ENCODE results near the gene PTPRC. TPM values are rescaled to one million over a fixed set of nuclear protein-coding genes. Genes with fewer than 3 reads are reported as not detected.
A peak's percentile ranks its signal among the peaks of the same experiment; 100 is the strongest.

PTPRC gene
- total RNA-seq, 2 experiments from 2014 or later, result 177 to 241 TPM

DNA sequence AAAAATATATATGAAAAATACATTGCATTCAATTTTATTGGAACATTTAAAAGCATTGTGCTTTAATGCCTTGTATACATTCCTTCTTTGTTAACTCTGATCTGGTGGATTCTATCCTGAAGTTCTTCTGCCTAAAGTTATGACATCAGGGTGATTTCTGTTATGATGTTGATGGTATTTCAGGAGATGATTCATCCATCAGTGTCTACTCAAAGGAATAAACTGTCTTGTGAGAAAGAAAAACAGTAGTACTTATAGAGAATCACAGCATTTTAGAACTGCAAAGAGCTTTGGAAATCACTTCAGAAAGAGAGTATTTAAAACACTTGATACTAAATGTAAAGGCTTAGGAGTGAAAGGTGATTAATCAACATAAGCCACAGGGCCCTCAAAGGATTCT is 155.7 kb downstream of the PTPRC start:
- Histone ChIP-seq H3K4me2 (ENCODE audit: low read length) (no peak overlapping the region), H3K27ac (ENCODE audit: low read depth, low read length, poor library complexity, severe bottlenecking) (no peak overlapping the region), H4K20me1 (ENCODE audit: insufficient read depth, low read length) (no peaks in the 10 kb centered on the region), H3K9me3 (ENCODE audit: low read length) (no peaks in the 10 kb centered on the region), H3K36me3 (ENCODE audit: insufficient read depth, low read length) (no peaks in the 10 kb centered on the region), H2AFZ (ENCODE audit: low read length) (no peak overlapping the region), H3K79me2 (ENCODE audit: insufficient read depth, low read depth, low read length) (no peaks in the 10 kb centered on the region), H3K4me1 (ENCODE audit: insufficient read depth, low read length, poor library complexity, severe bottlenecking) (no peaks in the 10 kb centered on the region), H3K4me3 (ENCODE audit: low read depth, low read length, poor library complexity, severe bottlenecking) (no peak overlapping the region), H3K9me2 (ENCODE audit: insufficient read depth, low read length) (no peaks in the 10 kb centered on the region)
- no peak for DNase-seq (ENCODE audit: low spot score)
- ChIA-PET CTCF (ENCODE audit: unreplicated experiment) (no interaction called here), POLR2A (interaction anchor here (0.6 kb wide), 3 partner anchors 217 to 606 kb away, joined by 3 to 4 read pairs (median 3); no protein-coding TSS in a partner anchor)
- intact Hi-C loops (cut with micrococcal nuclease; ENCODE audit: unreplicated experiment), result no loop called here
- no TSS peak for BruUV-seq (replicated peaks)
- TF ChIP-seq, protein P1, sequence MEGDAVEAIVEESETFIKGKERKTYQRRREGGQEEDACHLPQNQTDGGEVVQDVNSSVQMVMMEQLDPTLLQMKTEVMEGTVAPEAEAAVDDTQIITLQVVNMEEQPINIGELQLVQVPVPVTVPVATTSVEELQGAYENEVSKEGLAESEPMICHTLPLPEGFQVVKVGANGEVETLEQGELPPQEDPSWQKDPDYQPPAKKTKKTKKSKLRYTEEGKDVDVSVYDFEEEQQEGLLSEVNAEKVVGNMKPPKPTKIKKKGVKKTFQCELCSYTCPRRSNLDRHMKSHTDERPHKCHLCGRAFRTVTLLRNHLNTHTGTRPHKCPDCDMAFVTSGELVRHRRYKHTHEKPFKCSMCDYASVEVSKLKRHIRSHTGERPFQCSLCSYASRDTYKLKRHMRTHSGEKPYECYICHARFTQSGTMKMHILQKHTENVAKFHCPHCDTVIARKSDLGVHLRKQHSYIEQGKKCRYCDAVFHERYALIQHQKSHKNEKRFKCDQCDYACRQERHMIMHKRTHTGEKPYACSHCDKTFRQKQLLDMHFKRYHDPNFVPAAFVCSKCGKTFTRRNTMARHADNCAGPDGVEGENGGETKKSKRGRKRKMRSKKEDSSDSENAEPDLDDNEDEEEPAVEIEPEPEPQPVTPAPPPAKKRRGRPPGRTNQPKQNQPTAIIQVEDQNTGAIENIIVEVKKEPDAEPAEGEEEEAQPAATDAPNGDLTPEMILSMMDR (conservative IDR thresholded peaks at IDR 0.05; ENCODE audit: low read length), result no peak
- TF ChIP-seq EZH2phosphoT487 (IDR thresholded peaks at IDR 0.05; ENCODE audit: borderline replicate concordance, low read depth, low read length), result no peak

DNA sequence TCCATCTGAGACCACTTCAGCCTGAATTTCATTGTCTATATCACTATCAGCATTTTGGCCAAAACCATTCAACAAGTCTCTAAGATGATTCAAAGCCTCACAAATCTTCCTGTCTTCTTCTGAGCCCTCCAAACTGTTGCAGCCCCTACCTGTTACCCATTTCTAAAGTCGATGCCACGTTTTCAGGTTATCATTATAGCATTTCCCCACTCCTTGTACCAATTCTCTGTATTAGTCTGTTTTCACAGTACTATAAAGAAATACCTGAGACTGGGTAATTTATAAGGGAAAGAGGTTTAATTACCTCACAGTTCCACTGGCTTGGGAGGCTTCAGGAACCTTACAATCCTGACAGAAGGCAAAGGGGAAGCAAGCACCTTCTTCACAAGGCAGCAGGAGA is 158.8 kb downstream of the PTPRC start:
- H3K4me1 ChIP-seq (ENCODE audit: insufficient read depth, low read length, poor library complexity, severe bottlenecking), result no peaks in the 10 kb centered on the region
- no peak overlapping the region for H3K27ac ChIP-seq (ENCODE audit: low read depth, low read length, poor library complexity, severe bottlenecking)
- H3K79me2 ChIP-seq (ENCODE audit: insufficient read depth, low read depth, low read length), result no peaks in the 10 kb centered on the region
- H2AFZ ChIP-seq (ENCODE audit: low read length), result no peak overlapping the region
- no peak overlapping the region for H3K4me2 ChIP-seq (ENCODE audit: low read length)
- ChIA-PET POLR2A (interaction anchor here (0.7 kb wide), 1 partner anchor 14 kb away, joined by 3 read pairs; no protein-coding TSS in a partner anchor), CTCF (ENCODE audit: unreplicated experiment) (no interaction called here)
- intact Hi-C loops (cut with micrococcal nuclease; ENCODE audit: unreplicated experiment), result no loop called here
- BruUV-seq (replicated peaks), result no TSS peak
- TF ChIP-seq, protein P1 (conservative IDR thresholded peaks at IDR 0.05; ENCODE audit: low read length), result no peak
- TF ChIP-seq EZH2phosphoT487 (IDR thresholded peaks at IDR 0.05; ENCODE audit: borderline replicate concordance, low read depth, low read length), result no peak
- H3K9me2 ChIP-seq (ENCODE audit: insufficient read depth, low read length), result no peaks in the 10 kb centered on the region
- no peaks in the 10 kb centered on the region for H4K20me1 ChIP-seq (ENCODE audit: insufficient read depth, low read length)
- H3K9me3 ChIP-seq (ENCODE audit: low read length), result no peaks in the 10 kb centered on the region
- H3K36me3 ChIP-seq (ENCODE audit: insufficient read depth, low read length), result no peaks in the 10 kb centered on the region
- no peak for DNase-seq (ENCODE audit: low spot score)
- H3K4me3 ChIP-seq (ENCODE audit: low read depth, low read length, poor library complexity, severe bottlenecking), result no peak overlapping the region

- no TSS peak for BruUV-seq (replicated peaks)
- POLR2A ChIA-PET, result interaction anchor here (0.6 to 0.9 kb wide), 6 partner anchors 10 to 508 kb away, joined by 3 to 5 read pairs (median 4); no protein-coding TSS in a partner anchor
- CTCF ChIA-PET (ENCODE audit: unreplicated experiment), result no interaction called here
These were observed 160.1 kb downstream of the PTPRC start for GRCh38 chr1:198798923-198799386.

More at GRCh38 chr1:198798923-198799386, 160.1 kb downstream of the PTPRC start:
- intact Hi-C loops (cut with micrococcal nuclease; ENCODE audit: unreplicated experiment), result no loop called here
- Histone ChIP-seq H2AFZ (ENCODE audit: low read length) (no peak overlapping the region), H4K20me1 (ENCODE audit: insufficient read depth, low read length) (no peaks in the 10 kb centered on the region), H3K79me2 (ENCODE audit: insufficient read depth, low read depth, low read length) (no peaks in the 10 kb centered on the region), H3K4me2 (ENCODE audit: low read length) (no peak overlapping the region), H3K36me3 (ENCODE audit: insufficient read depth, low read length) (no peaks in the 10 kb centered on the region), H3K27ac (ENCODE audit: low read depth, low read length, poor library complexity, severe bottlenecking) (no peak overlapping the region), H3K9me2 (ENCODE audit: insufficient read depth, low read length) (no peaks in the 10 kb centered on the region), H3K9me3 (ENCODE audit: low read length) (no peaks in the 10 kb centered on the region), H3K4me3 (ENCODE audit: low read depth, low read length, poor library complexity, severe bottlenecking) (no peak overlapping the region), H3K4me1 (ENCODE audit: insufficient read depth, low read length, poor library complexity, severe bottlenecking) (no peaks in the 10 kb centered on the region)
- DNase-seq (ENCODE audit: low spot score), result peak; percentile 12
- TF ChIP-seq, protein P1 (conservative IDR thresholded peaks at IDR 0.05; ENCODE audit: low read length), result peak; percentile 44; the same call in 1 of the 2 replicates
- TF ChIP-seq EZH2phosphoT487 (IDR thresholded peaks at IDR 0.05; ENCODE audit: borderline replicate concordance, low read depth, low read length), result no peak

Data from OCI-LY7 (cell line).